Neural cell (in vitro differentiated cells): ENCODE results near the gene STK36. TPM values are rescaled to one million over a fixed set of nuclear protein-coding genes. Genes with fewer than 3 reads are reported as not detected.

Experiments
- H2AFZ ChIP-seq: fragments of 200-600, 300-800 bp; sonication (generic), shearing (Covaris generic); 2 replicates; pipeline ENCODE4 v1.6.0; 2014; ENCODE audit warnings: low read depth, mild to moderate bottlenecking, antibody characterized with exemption, low read length, moderate library complexity
- H3F3A ChIP-seq: fragments of 200-600 bp; shearing (Covaris generic); 2 replicates; pipeline ENCODE4 v1.6.1; 2016; ENCODE audit warnings: mild to moderate bottlenecking, moderate library complexity, mixed read lengths, antibody characterized with exemption, low read length; ENCODE audit not compliant: insufficient read depth, poor library complexity, severe bottlenecking
- H3K27ac ChIP-seq: fragments of 200-600, 300-800 bp; sonication (generic), shearing (Covaris generic); 2 replicates; pipeline ENCODE4 v1.5.1; 2014; ENCODE audit warnings: mild to moderate bottlenecking, low read length, moderate library complexity
- H3K27me3 ChIP-seq: fragments of 300-800, 200-600 bp; sonication (generic), shearing (Covaris generic); 2 replicates; pipeline ENCODE4 v1.6.0; 2014; ENCODE audit warnings: mild to moderate bottlenecking, low read depth, low read length, moderate library complexity; ENCODE audit not compliant: insufficient read depth
- H3K36me3 ChIP-seq: fragments of 300-800, 200-600 bp; sonication (generic), shearing (Covaris generic); 2 replicates; pipeline ENCODE4 v1.5.1; 2014; ENCODE audit warnings: mild to moderate bottlenecking, antibody characterized with exemption, low read length, moderate library complexity; ENCODE audit not compliant: insufficient read depth
- H3K4me2 ChIP-seq: fragments of 300-800, 200-600 bp; sonication (generic), shearing (Covaris generic); 2 replicates; pipeline ENCODE4 v1.6.0; 2014; ENCODE audit warnings: mild to moderate bottlenecking, low read length
- H3K4me3 ChIP-seq: fragments of 300-800, 200-600 bp; sonication (generic), shearing (Covaris generic); 2 replicates; pipeline ENCODE4 v1.5.1; 2014; ENCODE audit warnings: mild to moderate bottlenecking, low read length, moderate library complexity
- H3K79me2 ChIP-seq: fragments of 200-600 bp; shearing (Covaris generic); replicated peaks from 2 replicates; pipeline ENCODE4 v1.6.0; 2014; ENCODE audit warnings: mild to moderate bottlenecking, low read length, moderate library complexity; ENCODE audit not compliant: insufficient read depth
- H3K9ac ChIP-seq: fragments of 300-800, 200-600 bp; sonication (generic), shearing (Covaris generic); 2 replicates; pipeline ENCODE4 v1.6.1; 2016; ENCODE audit warnings: mild to moderate bottlenecking, low read length, mixed read lengths
- H3K9me2 ChIP-seq: fragments of 200-600 bp; shearing (Covaris generic); 2 replicates; pipeline ENCODE4 v1.6.1; 2016; ENCODE audit warnings: mild to moderate bottlenecking, low read length, mixed read lengths; ENCODE audit not compliant: insufficient read depth
- H3K9me3 ChIP-seq: fragments of 200-600, 300-800 bp; sonication (generic), shearing (Covaris generic); 2 replicates; pipeline ENCODE4 v1.6.1; 2016; ENCODE audit warnings: mild to moderate bottlenecking, mixed run types, low read length, moderate library complexity, mixed read lengths
- H4K20me1 ChIP-seq: fragments of 200-600 bp; shearing (Covaris generic); 2 replicates; pipeline ENCODE4 v1.6.1; 2016; ENCODE audit warnings: mild to moderate bottlenecking, mixed run types; ENCODE audit not compliant: insufficient read depth
- CTCF ChIP-seq: fragments of 450-650 bp; IDR thresholded peaks from 2 replicates; pipeline ENCODE4 v1.5.1; 2014; ENCODE audit warnings: antibody characterized with exemption, mild to moderate bottlenecking, moderate library complexity; ENCODE audit not compliant: poor library complexity, severe bottlenecking
- EP300 ChIP-seq: fragments of 450-650 bp; conservative IDR thresholded peaks from 2 replicates; pipeline ENCODE4 v1.6.1; 2014; ENCODE audit warnings: antibody characterized with exemption, mild to moderate bottlenecking, moderate library complexity; ENCODE audit not compliant: poor library complexity, severe bottlenecking
- EZH2 ChIP-seq: fragments of 200-600, 300-800 bp; shearing (Covaris generic), sonication (generic); IDR thresholded peaks from 2 replicates; pipeline ENCODE4 v1.6.1; 2014; ENCODE audit warnings: antibody characterized with exemption, low read length, borderline replicate concordance, mild to moderate bottlenecking; ENCODE audit not compliant: insufficient read depth, poor library complexity, severe bottlenecking
- MXI1 ChIP-seq: fragments of 450-650 bp; conservative IDR thresholded peaks from 2 replicates; pipeline ENCODE4 v1.6.1; 2014; ENCODE audit warnings: antibody characterized with exemption, mild to moderate bottlenecking; ENCODE audit not compliant: poor library complexity, severe bottlenecking
- POLR2AphosphoS5 ChIP-seq: IDR thresholded peaks from 2 replicates; pipeline ENCODE4 v1.6.1; 2012
- RAD21 ChIP-seq: fragments of 450-650 bp; conservative IDR thresholded peaks from 2 replicates; pipeline ENCODE4 v1.6.1; 2014; ENCODE audit warnings: antibody characterized with exemption, mild to moderate bottlenecking, moderate library complexity
- REST ChIP-seq: IDR thresholded peaks from 2 replicates; pipeline ENCODE4 v1.6.1; 2012; ENCODE audit warnings: borderline replicate concordance
- SMC3 ChIP-seq: fragments of 450-650 bp; conservative IDR thresholded peaks from 2 replicates; pipeline ENCODE4 v1.6.1; 2014; ENCODE audit warnings: antibody characterized with exemption, mild to moderate bottlenecking, moderate library complexity; ENCODE audit not compliant: poor library complexity
- TAF1 ChIP-seq: IDR thresholded peaks from 2 replicates; pipeline ENCODE4 v1.6.1; 2012; ENCODE audit warnings: low read depth
- polyA plus RNA-seq: library from polyadenylated mRNA; depleted of rRNA; stranded (reverse); fragments of >200 nt; gene quantifications from 2 replicates; pipeline ENCODE4 v1.2.3, GENCODE V29; 2014

The STK36 gene
- polyA plus RNA-seq, 1 donor from 2014 or later = 69.7 TPM

- Histone ChIP-seq H3K36me3 (peaks cover 3% of the 10 kb centered on the region), H3K27me3 (no peaks in the 10 kb centered on the region), H3K9me3 (no peaks in the 10 kb centered on the region), H3K4me3 (no peak overlapping the region), H3K79me2 (no peaks in the 10 kb centered on the region), H2AFZ (no peak overlapping the region), H3F3A (no peaks in the 10 kb centered on the region), H3K9ac (no peak overlapping the region), H3K9me2 (no peaks in the 10 kb centered on the region), H4K20me1 (no peaks in the 10 kb centered on the region), H3K27ac (no peak overlapping the region), H3K4me2 (no peak overlapping the region)
- TF ChIP-seq REST = no peak
- TF ChIP-seq CTCF = no peak
- TF ChIP-seq TAF1 = no peak
- TF ChIP-seq SMC3 = no peak
- no peak for TF ChIP-seq EP300
- TF ChIP-seq RAD21 = no peak
- no peak for TF ChIP-seq EZH2
- no peak for TF ChIP-seq POLR2AphosphoS5
- no peak for TF ChIP-seq MXI1
Measured at GRCh38 chr2:218746960-218747359, 75.1 kb downstream of the STK36 start.

- Histone ChIP-seq H4K20me1 (no peaks in the 10 kb centered on the region), H3K9me3 (no peaks in the 10 kb centered on the region), H3F3A (no peaks in the 10 kb centered on the region), H3K4me2 (no peak overlapping the region), H3K36me3 (peaks cover 3% of the 10 kb centered on the region), H3K9me2 (no peaks in the 10 kb centered on the region), H3K79me2 (no peaks in the 10 kb centered on the region), H3K27ac (no peak overlapping the region), H2AFZ (no peak overlapping the region), H3K4me3 (no peak overlapping the region), H3K9ac (no peak overlapping the region), H3K27me3 (no peaks in the 10 kb centered on the region)
- no peak for TF ChIP-seq TAF1
- TF ChIP-seq RAD21 = no peak
- no peak for TF ChIP-seq POLR2AphosphoS5
- TF ChIP-seq REST = no peak
- TF ChIP-seq MXI1 = no peak
- TF ChIP-seq CTCF = no peak
- TF ChIP-seq SMC3 = no peak
- TF ChIP-seq EZH2 = no peak
- TF ChIP-seq EP300 = no peak
Measured at GRCh38 chr2:218748741-218749441, 77.0 kb downstream of the STK36 start.
